A673 (cell line): Measurements from ENCODE around the gene MAX.

Source experiments
- EZH2 ChIP-seq: fragments of 200-600 bp; sonication (generic); IDR thresholded peaks from 2 replicates; pipeline ENCODE4 v1.6.1; 2017; ENCODE audit warnings: borderline replicate concordance, low read depth, mild to moderate bottlenecking, mixed read lengths, antibody characterized with exemption, low read length; ENCODE audit not compliant: poor library complexity, severe bottlenecking
- TF ChIP-seq, protein P1 (sequence below): fragments of 300-800, 200-600 bp; sonication (generic); conservative IDR thresholded peaks from 2 replicates; pipeline ENCODE4 v1.5.1; 2017; ENCODE audit warnings: low read depth, mild to moderate bottlenecking, antibody characterized with exemption, low read length, moderate library complexity, mixed read lengths

DNA sequence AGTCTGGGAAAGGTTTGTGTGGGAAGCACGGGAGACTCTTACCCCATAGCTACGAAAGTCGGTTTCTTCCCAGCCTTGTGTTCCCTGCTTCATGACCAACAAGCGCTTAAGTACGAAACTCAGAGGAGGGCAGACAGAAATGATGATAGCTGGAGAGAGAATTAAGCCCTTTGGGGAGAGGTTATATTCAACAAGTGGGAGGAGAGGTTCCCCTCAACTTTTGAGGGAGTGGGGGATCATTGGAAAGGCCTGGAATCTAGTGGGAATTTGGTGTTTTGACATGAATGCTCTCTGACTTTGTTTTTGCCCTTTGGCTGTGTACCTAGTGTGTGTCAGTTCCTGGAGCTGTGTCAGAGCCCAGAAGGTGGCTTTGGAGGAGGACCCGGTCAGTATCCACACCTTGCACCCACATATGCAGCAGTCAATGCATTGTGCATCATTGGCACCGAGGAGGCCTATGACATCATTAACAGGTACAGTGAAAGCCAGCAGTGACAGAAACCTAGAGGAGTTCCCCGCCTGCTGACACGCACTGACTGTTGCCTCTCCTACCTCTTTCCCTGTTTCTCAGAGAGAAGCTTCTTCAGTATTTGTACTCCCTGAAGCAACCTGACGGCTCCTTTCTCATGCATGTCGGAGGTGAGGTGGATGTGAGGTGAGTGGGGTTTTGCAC, 75.1 kb downstream of the MAX start:
- TF ChIP-seq, protein P1, sequence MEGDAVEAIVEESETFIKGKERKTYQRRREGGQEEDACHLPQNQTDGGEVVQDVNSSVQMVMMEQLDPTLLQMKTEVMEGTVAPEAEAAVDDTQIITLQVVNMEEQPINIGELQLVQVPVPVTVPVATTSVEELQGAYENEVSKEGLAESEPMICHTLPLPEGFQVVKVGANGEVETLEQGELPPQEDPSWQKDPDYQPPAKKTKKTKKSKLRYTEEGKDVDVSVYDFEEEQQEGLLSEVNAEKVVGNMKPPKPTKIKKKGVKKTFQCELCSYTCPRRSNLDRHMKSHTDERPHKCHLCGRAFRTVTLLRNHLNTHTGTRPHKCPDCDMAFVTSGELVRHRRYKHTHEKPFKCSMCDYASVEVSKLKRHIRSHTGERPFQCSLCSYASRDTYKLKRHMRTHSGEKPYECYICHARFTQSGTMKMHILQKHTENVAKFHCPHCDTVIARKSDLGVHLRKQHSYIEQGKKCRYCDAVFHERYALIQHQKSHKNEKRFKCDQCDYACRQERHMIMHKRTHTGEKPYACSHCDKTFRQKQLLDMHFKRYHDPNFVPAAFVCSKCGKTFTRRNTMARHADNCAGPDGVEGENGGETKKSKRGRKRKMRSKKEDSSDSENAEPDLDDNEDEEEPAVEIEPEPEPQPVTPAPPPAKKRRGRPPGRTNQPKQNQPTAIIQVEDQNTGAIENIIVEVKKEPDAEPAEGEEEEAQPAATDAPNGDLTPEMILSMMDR: no peak
- TF ChIP-seq EZH2: no peak
